Stimulated activated CD8-positive, alpha-beta memory T cell treated with anti-CD3 and anti-CD28 coated beads, Interleukin-12 subunit alpha, Interleukin-12 subunit beta, amount 100 ng/mL, for 1 hour (primary cell): ENCODE measurements around the gene CCDC12.
A peak's percentile ranks its signal among the peaks of the same experiment; 100 is the strongest.

ENCODE experiments used
- DNase-seq: peaks from one replicate; pipeline ENCODE4 v3.0.0-alpha.2; 2020; ENCODE audit warnings: low read depth

CCDC12 gene

DNA sequence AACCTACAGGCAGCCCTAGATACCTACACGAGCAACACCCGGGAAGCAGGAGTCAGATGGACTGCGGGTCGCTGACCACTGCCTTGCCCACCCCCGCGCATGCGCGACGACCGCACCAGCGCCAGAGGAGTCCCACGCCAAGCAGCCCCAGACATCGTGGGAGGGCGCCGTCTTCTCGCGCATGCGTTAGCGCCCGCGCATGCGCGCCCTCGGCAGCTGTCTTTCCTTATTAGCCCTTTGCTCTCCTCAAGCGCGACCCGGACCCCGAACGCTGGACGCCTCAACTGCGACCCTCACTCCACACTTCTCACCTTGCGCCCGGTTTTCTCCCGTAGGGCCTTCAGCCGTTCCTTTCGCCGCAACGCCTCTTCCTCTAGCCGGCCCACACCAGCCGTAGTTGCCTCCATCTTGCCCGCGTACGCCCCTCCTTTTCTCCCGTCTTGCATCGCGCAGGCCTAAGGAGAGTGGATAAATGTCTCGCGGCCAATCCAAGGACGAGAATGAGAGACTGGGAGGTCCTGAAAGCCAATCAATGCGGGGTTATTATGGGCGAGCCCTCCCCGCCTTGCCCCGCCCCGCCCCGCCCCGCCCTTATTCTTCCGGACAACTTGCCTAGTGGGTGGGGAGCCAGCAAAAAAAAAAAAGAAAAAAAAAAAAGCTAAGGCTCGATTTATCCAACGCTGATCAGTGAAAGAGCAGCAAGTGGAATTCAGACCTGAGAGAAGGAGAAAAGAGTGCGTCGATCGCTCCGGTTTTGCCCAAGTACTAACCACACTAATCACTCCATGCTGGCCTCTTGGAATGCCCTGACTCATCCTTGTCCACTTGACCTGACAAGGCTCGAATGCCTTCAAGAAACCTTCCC is at the start of gene CCDC12:
CCDC12 (minus strand) TSS at position 420 of the 865 bp plus-strand sequence; CDS start at position 407, 13 bp downstream.
- peak; percentile 86 for DNase-seq

- no peak for DNase-seq
These were observed 48.4 kb upstream of the CCDC12 start for GRCh38 chr3:47024932-47025331.

GRCh38 chr3:47022641-47023071 is 46.1 kb upstream of the CCDC12 start:
- DNase-seq = no peak

GRCh38 chr3:47020311-47020710 is 43.8 kb upstream of the CCDC12 start:
- DNase-seq = no peak

DNA sequence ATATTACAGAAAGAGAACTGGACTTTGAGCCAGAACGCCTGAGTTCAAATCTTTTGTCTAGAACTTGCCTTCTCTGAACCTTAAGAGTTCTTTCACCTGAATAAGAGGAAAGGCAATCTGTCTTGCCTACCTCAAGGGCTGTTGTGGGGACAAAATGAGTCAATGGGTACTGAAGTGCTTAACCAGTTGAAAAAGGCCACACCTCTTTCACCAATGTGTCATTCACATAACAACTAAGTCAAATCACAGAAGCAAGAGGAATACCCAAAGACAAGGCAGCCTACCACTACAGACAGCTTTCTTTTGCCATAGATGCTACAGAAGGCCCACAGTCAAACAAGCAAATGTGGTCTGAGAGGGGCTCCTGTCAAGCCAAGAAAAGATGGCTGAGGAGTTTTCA is 42.7 kb upstream of the CCDC12 start:
- no peak for DNase-seq

DNA sequence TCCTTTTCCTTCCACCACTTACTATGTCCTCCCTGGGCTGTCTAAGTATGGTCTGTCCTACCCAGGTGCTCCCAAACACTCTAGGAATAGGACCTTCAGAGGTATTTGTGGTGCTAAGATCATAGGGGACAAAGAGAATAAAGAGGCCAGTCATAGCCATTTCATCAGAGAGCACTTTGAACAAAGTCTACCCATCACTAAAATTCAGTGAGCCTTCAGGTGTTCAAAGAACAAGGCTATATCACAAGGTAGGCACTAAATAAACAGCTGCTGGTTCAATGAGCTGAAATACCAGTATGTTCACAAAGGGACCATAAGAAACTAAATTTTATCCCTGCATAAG is 41.7 kb upstream of the CCDC12 start:
- no peak for DNase-seq

DNA sequence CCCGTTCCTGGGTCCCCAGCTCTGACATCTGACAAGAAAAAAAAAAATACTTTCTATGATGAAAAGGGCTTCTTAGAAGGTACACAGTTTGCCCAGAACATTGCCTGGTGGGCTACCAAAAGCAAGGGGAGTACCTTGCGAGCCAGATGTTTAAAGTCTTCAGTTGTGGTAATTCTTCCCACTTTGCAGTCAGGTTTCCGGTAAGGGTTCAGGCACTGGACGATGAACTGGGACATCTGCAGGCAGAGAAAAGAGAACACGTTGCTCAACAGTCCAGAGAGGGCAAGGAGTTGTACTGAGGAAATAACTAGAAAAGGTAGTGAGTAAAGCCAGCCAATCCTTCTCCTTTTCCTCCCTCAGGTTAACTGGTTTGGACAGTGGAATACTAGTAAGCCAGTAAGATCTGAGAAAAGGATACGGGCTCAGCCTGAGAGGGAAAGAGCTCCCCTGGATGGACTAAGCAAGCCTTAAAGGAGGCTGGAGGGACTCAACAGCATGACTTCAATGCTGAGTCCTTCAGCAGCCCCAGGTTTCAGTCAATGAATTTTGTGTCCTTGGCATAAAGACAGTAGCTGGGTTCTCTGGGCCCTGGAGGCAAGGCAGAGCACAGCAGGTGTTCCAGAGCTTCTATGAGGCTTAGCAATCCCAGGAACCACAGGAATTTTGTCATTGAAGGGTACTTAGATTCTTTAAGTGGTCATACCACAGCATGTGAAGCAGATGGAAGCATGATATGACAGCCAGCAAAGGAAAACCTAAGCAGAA is 41.1 kb upstream of the CCDC12 start:
- DNase-seq = no peak

GRCh38 chr3:47016934-47017435 is 40.4 kb upstream of the CCDC12 start:
- no peak for DNase-seq

- no peak for DNase-seq
These were observed 39.8 kb upstream of the CCDC12 start for GRCh38 chr3:47016086-47016933.

GRCh38 chr3:47015151-47015550 is 38.6 kb upstream of the CCDC12 start:
- DNase-seq = no peak

DNA sequence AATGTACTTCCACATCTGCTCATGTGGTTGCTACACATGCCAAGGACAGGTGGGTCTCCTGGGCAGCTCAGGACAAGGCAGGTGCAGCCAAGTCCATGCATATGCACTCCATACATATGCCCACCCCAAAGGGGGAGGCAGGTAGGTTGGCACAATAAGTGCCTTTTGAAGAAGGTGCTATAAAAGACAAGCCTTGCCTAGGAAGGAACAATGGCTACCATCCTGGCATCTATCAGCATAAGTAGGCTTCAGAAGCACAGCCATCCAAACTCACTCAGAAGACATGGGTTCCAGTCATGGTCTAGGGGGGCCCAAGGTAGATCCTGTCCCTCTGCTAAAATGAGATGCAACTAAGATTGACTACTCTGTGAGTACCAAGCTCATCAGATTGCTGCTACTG is 37.5 kb upstream of the CCDC12 start:
- DNase-seq = no peak

GRCh38 chr3:47013231-47013630 is 36.7 kb upstream of the CCDC12 start:
- no peak for DNase-seq

GRCh38 chr3:47012342-47013230 is 36.0 kb upstream of the CCDC12 start:
- no peak for DNase-seq

GRCh38 chr3:47011371-47011770 is 34.8 kb upstream of the CCDC12 start:
- no peak for DNase-seq

DNA sequence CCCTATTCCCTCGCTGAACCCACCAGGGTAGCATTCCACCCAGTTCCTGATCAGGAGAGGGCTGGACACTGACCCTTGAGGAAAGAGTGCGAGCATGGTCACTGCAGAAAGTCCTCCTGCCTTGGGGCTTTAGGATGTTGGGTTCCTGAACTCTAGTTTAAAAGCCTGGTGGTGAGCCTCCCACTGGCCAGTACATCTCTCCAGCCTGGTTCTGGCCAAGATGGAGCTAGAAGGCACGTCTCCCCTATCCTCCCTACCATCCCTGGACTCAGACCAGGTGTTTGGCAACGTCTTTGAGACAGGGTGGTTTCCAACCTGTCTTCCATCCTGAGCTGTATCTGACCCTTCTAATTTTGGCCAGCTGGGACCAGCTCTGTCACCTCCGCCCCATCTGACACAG is 34.4 kb upstream of the CCDC12 start:
- no peak for DNase-seq

GRCh38 chr3:47010111-47010712 is 33.7 kb upstream of the CCDC12 start:
- no peak for DNase-seq

DNA sequence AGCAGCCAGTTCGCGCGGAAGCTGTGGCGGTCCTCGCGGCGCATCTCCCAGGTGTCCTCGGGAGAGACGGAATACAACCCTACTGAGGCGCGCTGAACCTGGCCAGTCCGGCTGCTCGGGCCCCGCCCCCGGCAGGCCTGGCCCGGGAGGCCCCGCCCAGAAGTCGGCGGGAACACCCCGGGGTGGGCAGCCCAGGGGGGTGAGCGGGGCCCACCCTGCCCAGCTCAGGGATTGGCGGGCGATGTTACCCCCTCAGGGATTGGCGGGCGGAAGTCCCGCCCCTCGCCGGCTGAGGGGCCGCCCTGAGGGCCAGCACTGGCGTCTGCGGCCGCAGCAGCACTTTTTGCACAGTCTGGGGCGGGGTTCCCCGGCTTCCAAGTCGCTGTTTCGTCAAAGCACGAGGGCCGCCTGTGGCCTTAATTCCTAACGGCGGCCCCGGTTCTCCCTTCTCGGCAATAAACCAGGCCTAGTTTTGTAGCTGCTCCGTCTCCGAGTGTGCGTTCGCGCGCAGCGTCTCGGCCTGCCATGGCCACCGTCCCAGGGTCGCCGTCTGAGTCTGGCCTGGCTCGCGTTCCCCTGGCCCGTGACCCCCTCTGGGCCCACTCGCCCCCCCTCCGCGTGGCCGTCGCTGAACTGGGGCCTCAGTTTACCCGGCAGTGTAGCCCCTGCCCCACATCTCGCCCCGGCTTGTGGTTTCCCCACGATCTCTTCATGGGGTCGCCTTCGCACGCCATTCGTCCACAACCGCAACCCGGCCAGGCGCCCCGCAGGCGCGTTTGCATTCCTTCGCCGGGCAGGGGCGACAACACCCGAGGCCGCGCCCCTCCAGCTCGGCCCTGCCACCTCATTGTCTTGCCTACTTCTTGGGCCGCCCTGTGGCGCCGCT is 32.9 kb upstream of the CCDC12 start:
- peak; percentile 54 for DNase-seq

DNA sequence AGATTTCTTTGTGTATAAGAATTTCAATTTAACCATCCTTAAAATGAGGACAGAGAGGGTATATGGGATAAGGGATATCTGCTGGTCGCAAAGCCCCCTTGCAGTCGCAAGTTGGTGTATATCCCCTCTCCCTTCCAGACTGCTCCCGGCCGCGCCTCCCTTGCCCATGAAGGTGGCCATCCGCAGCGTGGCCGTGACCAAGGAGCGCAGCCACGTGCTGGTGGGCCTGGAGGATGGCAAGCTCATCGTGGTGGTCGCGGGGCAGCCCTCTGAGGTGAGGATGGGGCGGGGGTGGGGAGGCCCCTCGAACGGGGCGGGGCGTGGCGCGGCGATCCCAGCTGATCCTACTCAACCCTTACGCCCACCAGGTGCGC is 32.3 kb upstream of the CCDC12 start:
- no peak for DNase-seq

- no peak for DNase-seq
These were observed 31.8 kb upstream of the CCDC12 start for GRCh38 chr3:47008234-47008796.
